NCI-H146 treated with DMSO at 0.1 percent for 48 hours (cell line): ENCODE results near the gene TUBB8.
"Not testable (repeated sequence)": the region's sequence is repeated elsewhere in the genome, so short reads cannot be mapped to it uniquely, and the experiment has no call there.

Source experiments
- DNase-seq: peaks from one replicate; lab custom pipeline; 2025; ENCODE audit not compliant: unreplicated experiment; lab: John Stamatoyannopoulos, UW

Gene TUBB8

DNA sequence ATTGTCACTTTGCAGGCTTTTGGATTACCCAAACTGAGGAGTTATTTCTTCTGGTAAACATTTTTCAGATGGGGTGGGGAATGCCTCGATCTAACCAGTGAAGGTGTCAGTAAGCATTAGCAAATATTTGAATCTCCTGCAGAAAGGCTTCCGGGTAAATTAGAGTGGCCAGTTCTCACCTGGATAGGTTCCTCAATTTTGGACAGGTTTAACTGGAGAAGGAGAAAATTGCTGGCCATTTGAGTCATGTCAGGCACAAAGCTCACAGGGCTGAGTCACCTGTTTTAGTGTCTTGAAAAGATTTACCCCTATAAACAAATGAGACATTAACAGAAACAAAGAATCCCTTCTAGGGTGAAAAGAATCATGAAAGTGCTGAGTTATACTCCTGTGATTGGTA is 830 bp upstream of the TUBB8 start:
- DNase-seq = not testable (repeated sequence)

DNA sequence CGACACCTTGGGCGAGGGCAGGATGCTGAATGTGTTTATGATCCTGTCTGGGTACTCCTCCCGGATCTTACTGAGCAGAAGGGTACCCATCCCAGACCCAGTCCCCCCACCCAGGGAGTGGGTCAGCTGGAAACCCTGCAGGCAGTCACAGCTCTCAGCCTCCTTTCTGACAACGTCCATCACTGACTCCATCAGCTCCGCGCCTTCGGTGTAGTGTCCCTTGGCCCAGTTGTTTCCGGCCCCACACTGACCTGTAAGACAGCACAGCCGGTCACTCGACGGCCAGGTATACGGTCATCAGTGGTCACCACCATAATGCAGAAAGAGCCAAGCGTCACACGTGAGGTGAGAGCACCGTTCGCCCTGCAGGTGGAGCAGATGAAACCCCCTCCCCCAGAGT is 1.2 kb downstream of the TUBB8 start:
- DNase-seq = not testable (repeated sequence)

DNA sequence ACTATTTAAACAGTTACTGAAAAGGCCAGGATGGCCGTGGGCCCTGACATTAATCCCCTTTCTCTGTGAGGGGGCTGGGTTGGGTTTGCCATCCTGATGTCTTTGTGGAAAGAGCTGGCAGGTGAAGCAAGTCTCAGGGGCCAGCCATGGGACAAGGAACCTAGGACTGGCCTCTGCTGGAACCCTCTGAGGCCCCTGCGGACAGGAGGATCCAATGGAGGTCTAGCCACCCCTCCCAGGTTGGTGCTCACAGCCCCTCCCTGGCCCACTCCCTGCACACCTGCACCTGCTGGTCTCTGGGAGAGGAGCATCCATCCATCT is 35.8 kb downstream of the TUBB8 start:
- not testable (repeated sequence) for DNase-seq

DNA sequence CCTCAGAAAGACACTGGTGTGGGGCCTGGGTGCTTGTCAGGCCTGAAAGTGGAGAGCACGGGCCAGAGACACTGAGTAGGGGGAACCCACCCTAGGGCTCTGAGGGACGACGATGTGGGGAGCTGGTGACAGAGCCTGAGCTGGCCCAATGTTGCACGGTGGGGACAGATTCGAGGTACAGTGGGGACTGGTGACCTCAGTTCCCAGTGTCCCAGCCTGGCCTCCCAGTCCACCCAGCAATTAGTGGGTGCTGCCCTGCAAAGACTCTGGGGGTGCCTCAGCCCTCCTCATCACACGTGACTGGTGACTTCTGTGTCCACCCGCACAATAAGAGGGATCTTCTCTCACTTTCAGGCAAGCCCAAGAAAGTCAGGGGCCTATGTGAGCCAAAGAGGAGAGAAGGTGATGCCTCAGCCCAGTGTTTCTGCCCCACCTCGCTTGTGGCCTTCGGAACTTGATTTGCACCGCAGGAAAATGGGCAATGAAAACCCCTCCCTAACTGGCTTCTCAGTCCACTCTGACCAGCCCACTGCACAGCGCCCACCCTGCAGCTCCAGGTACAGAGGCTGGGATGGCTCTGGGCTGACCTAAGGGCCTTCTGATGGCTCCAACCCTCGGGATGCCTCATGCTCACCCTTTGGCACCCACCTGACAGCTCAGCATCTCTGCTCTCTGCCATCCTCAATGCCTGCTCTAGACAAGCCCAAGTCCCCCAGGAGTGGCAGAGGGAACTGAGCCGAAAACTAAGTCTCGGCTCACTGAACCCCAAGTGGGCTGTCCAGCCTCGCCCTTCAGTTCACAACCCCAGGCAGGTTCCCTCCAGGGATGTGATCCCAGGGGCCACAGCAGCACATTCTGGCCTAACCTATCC is 36.4 kb downstream of the TUBB8 start:
- DNase-seq = not testable (repeated sequence)

DNA sequence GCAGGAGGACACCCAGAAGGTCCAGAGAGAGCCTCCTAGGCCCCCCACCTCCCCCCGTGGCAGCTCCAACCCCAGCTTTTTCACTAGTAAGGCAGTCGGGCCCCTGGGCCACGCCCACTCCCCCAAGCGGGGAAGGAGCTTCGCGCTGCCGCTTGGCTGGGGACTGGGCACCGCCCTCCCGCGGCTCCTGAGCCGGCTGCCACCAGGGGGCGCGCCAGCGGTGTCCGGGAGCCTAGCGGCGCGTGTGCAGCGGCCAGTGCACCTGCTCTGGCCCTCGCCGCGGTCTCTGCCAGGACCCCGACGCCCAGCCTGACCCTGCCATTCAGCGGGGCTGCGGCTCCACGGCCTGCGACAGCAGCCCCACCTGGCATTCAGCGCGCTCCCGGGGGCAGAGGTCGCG is 37.8 kb downstream of the TUBB8 start:
- DNase-seq = not testable (repeated sequence)

DNA sequence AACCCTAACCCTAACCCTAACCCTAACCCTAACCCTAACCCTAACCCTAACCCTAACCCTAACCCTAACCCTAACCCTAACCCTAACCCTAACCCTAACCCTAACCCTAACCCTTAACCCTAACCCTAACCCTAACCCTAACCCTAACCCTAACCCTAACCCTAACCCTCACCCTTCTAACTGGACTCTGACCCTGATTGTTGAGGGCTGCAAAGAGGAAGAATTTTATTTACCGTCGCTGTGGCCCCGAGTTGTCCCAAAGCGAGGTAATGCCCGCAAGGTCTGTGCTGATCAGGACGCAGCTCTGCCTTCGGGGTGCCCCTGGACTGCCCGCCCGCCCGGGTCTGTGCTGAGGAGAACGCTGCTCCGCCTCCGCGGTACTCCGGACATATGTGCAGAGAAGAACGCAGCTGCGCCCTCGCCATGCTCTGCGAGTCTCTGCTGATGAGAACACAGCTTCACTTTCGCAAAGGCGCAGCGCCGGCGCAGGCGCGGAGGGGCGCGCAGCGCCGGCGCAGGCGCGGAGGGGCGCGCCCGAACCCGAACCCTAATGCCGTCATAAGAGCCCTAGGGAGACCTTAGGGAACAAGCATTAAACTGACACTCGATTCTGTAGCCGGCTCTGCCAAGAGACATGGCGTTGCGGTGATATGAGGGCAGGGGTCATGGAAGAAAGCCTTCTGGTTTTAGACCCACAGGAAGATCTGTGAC is 38.7 kb downstream of the TUBB8 start:
- not testable (repeated sequence) for DNase-seq
